ENCODE measurements around the gene FUCA2. TPM values are rescaled to one million over a fixed set of nuclear protein-coding genes. Genes with fewer than 3 reads are reported as not detected.

Gene FUCA2
- total RNA-seq (2021) (11.4 and 15.3 TPM in 2 replicates), Bru-seq, nascent RNA (percentile 61 among the genes with signal in this experiment), BruChase-seq, experiment 1, labeled RNA remaining after a 2-hour chase (percentile 52 among the genes with signal in this experiment), BruChase-seq, experiment 2, labeled RNA remaining after a 6-hour chase (percentile 64 among the genes with signal in this experiment)
- long read RNA-seq, transcript FUCA2-201 (7 exons, 2,356 nt), result major isoform, 47 of 55 reads
- long read RNA-seq, partial matches to known transcripts, result 3 of 55 reads
- long read RNA-seq, other reads (novel, unspliced or antisense), result 5 of 55 reads

DNA sequence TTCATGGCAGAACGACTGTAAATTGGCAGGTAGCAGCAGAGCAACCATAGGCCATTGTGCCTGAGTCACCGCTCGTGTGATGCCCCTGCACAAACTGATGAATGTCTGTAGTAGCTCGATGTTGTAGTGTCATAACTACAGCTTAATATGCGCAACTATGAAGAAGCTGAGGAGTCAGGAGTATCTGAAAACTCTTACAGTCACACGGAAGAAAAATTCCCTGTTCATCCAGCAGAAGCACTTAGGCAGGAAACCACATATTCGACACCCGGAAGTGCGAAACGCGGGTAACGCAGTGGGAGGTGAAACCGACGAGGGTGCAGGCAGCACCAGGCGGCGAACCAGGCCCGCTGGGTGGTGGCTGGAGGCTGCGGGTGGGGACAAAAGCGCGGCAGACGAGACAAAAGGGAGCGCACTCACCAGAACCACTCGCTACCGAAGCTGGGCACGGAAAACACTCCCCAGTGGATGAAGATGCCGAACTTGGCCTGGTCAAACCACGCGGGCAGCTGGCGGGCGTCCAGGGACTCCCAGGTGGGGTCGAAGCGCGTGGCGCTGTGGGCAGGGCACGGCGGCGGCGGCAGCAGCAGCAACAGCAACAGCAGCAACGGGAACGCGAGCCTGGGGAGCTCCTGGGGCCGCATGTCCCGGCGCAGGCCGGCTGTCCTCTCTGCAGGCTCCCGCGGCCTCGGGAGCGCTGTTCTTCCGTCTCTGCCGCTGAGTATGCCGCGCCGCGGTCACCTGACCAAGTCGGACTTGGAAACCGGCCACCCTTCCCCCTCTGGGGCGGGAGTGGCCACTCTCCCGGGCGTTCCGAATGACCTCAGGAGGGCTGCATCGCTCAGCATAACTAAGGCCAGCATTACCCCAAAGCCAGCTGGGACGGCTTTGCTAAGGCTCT lies at the start of gene FUCA2:
FUCA2 (minus strand) TSS at position 730 of the 901 bp plus-strand sequence; CDS start at position 644, 86 bp downstream.
- TF ChIP-seq, protein P1, sequence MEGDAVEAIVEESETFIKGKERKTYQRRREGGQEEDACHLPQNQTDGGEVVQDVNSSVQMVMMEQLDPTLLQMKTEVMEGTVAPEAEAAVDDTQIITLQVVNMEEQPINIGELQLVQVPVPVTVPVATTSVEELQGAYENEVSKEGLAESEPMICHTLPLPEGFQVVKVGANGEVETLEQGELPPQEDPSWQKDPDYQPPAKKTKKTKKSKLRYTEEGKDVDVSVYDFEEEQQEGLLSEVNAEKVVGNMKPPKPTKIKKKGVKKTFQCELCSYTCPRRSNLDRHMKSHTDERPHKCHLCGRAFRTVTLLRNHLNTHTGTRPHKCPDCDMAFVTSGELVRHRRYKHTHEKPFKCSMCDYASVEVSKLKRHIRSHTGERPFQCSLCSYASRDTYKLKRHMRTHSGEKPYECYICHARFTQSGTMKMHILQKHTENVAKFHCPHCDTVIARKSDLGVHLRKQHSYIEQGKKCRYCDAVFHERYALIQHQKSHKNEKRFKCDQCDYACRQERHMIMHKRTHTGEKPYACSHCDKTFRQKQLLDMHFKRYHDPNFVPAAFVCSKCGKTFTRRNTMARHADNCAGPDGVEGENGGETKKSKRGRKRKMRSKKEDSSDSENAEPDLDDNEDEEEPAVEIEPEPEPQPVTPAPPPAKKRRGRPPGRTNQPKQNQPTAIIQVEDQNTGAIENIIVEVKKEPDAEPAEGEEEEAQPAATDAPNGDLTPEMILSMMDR (conservative IDR thresholded peaks at IDR 0.05; ENCODE audit: low read depth, low read length), result no peak
- no peak for TF ChIP-seq EZH2 (IDR thresholded peaks at IDR 0.05; ENCODE audit: borderline replicate concordance, low read depth, low read length, poor library complexity, severe bottlenecking)
- peak within 1 kb of the TSS; percentile 39 for H3K4me3 ChIP-seq (ENCODE audit: low read depth, low read length, poor library complexity, severe bottlenecking)
- H3K27me3 ChIP-seq (replicated peaks; ENCODE audit: insufficient read depth, low read depth, low read length, poor library complexity), result no peaks in the 10 kb centered on the region
- BruUV-seq (replicated peaks), result TSS peak; percentile 60
- intact Hi-C loops (cut with micrococcal nuclease; ENCODE audit: unreplicated experiment), result no loop called here
- H3K36me3 ChIP-seq (ENCODE audit: insufficient read depth, low read length, poor library complexity, severe bottlenecking), result no peaks in the 10 kb centered on the region
- CTCF ChIA-PET, result no interaction called here
- no peaks in the 10 kb centered on the region for H3K9me3 ChIP-seq (ENCODE audit: low read depth, low read length, poor library complexity, severe bottlenecking)
- peak; percentile 78 for DNase-seq (ENCODE audit: low spot score)
- POLR2A ChIA-PET (ENCODE audit: low non-redundant PET), result no interaction called here
- H3K4me1 ChIP-seq (ENCODE audit: insufficient read depth, low read length, poor library complexity, severe bottlenecking), result peaks cover 3% of the 10 kb centered on the region
- no peak within 1 kb of the TSS for H3K27ac ChIP-seq (ENCODE audit: low read depth, low read length, poor library complexity, severe bottlenecking)

- no peak for DNase-seq (ENCODE audit: low spot score)
- Histone ChIP-seq H3K36me3 (ENCODE audit: insufficient read depth, low read length, poor library complexity, severe bottlenecking) (no peaks in the 10 kb centered on the region), H3K27me3 (replicated peaks; ENCODE audit: insufficient read depth, low read depth, low read length, poor library complexity) (no peaks in the 10 kb centered on the region), H3K27ac (ENCODE audit: low read depth, low read length, poor library complexity, severe bottlenecking) (no peak overlapping the region), H3K4me1 (ENCODE audit: insufficient read depth, low read length, poor library complexity, severe bottlenecking) (peaks cover 4% of the 10 kb centered on the region), H3K9me3 (ENCODE audit: low read depth, low read length, poor library complexity, severe bottlenecking) (no peaks in the 10 kb centered on the region), H3K4me3 (ENCODE audit: low read depth, low read length, poor library complexity, severe bottlenecking) (no peak overlapping the region)
- intact Hi-C loops (cut with micrococcal nuclease; ENCODE audit: unreplicated experiment), result no loop called here
- no TSS peak for BruUV-seq (replicated peaks)
- POLR2A ChIA-PET (ENCODE audit: low non-redundant PET), result no interaction called here
- no peak for TF ChIP-seq EZH2 (IDR thresholded peaks at IDR 0.05; ENCODE audit: borderline replicate concordance, low read depth, low read length, poor library complexity, severe bottlenecking)
- TF ChIP-seq, protein P1 (conservative IDR thresholded peaks at IDR 0.05; ENCODE audit: low read depth, low read length), result no peak
- CTCF ChIA-PET, result no interaction called here
Measured at GRCh38 chr6:143561105-143561704, 49.7 kb upstream of the FUCA2 start.

- Histone ChIP-seq H3K36me3 (ENCODE audit: insufficient read depth, low read length, poor library complexity, severe bottlenecking) (no peaks in the 10 kb centered on the region), H3K4me3 (ENCODE audit: low read depth, low read length, poor library complexity, severe bottlenecking) (no peak overlapping the region), H3K27ac (ENCODE audit: low read depth, low read length, poor library complexity, severe bottlenecking) (no peak overlapping the region), H3K9me3 (ENCODE audit: low read depth, low read length, poor library complexity, severe bottlenecking) (no peaks in the 10 kb centered on the region), H3K4me1 (ENCODE audit: insufficient read depth, low read length, poor library complexity, severe bottlenecking) (peaks cover 4% of the 10 kb centered on the region), H3K27me3 (replicated peaks; ENCODE audit: insufficient read depth, low read depth, low read length, poor library complexity) (no peaks in the 10 kb centered on the region)
- intact Hi-C loops (cut with micrococcal nuclease; ENCODE audit: unreplicated experiment), result no loop called here
- BruUV-seq (replicated peaks), result no TSS peak
- DNase-seq (ENCODE audit: low spot score), result peak; percentile 8
- CTCF ChIA-PET, result no interaction called here
- TF ChIP-seq, protein P1 (conservative IDR thresholded peaks at IDR 0.05; ENCODE audit: low read depth, low read length), result no peak
- no peak for TF ChIP-seq EZH2 (IDR thresholded peaks at IDR 0.05; ENCODE audit: borderline replicate concordance, low read depth, low read length, poor library complexity, severe bottlenecking)
- POLR2A ChIA-PET (ENCODE audit: low non-redundant PET), result no interaction called here
Measured at GRCh38 chr6:143559051-143559660, 47.6 kb upstream of the FUCA2 start.
